OCI-LY1 (cell line): ENCODE data around the gene TICAM1.

Experiments used
- H2AFZ ChIP-seq: fragments of 200-600 bp; sonication (generic), shearing (Covaris generic); 2 replicates; pipeline ENCODE4 v1.6.0; 2014; ENCODE audit warnings: antibody characterized with exemption, mild to moderate bottlenecking, low read length
- H3F3A ChIP-seq: fragments of 200-600 bp; sonication (generic), shearing (Covaris generic); 2 replicates; pipeline ENCODE4 v1.6.0; 2014; ENCODE audit warnings: mild to moderate bottlenecking, antibody characterized with exemption, low read length, moderate library complexity; ENCODE audit not compliant: insufficient read depth
- H3K27ac ChIP-seq: fragments of 200-600 bp; sonication (generic); 2 replicates; pipeline ENCODE4 v1.5.1; 2014; ENCODE audit warnings: low read length, mixed run types, mild to moderate bottlenecking, low read depth; ENCODE audit not compliant: poor library complexity, severe bottlenecking
- H3K27me3 ChIP-seq: fragments of 200-600 bp; sonication (generic); 2 replicates; pipeline ENCODE4 v1.6.0; 2014; ENCODE audit warnings: antibody characterized with exemption, mild to moderate bottlenecking, low read length, moderate library complexity; ENCODE audit not compliant: insufficient read depth
- H3K36me3 ChIP-seq: fragments of 200-600 bp; sonication (generic); 2 replicates; pipeline ENCODE4 v1.6.1; 2014; ENCODE audit warnings: mild to moderate bottlenecking, antibody characterized with exemption, low read length, moderate library complexity, mixed read lengths; ENCODE audit not compliant: insufficient read depth
- H3K4me1 ChIP-seq: fragments of 200-600 bp; sonication (generic); 2 replicates; pipeline ENCODE4 v1.5.1; 2014; ENCODE audit warnings: mild to moderate bottlenecking, low read length, moderate library complexity; ENCODE audit not compliant: insufficient read depth, severe bottlenecking
- H3K4me2 ChIP-seq: fragments of 200-600 bp; sonication (generic), shearing (Covaris generic); 2 replicates; pipeline ENCODE4 v1.6.1; 2014; ENCODE audit warnings: low read length
- H3K4me3 ChIP-seq: fragments of 200-600 bp; sonication (generic); 2 replicates; pipeline ENCODE4 v1.5.1; 2014; ENCODE audit warnings: low read length, low read depth, mild to moderate bottlenecking, mixed read lengths; ENCODE audit not compliant: poor library complexity, severe bottlenecking
- H3K79me2 ChIP-seq: fragments of 200-600 bp; shearing (Covaris generic); 2 replicates; pipeline ENCODE4 v1.6.1; 2016; ENCODE audit warnings: mixed run types, low read length, mixed read lengths; ENCODE audit not compliant: insufficient read depth
- H3K9ac ChIP-seq: fragments of 200-600 bp; sonication (generic), shearing (Covaris generic); 2 replicates; pipeline ENCODE4 v1.6.1; 2014; ENCODE audit warnings: mild to moderate bottlenecking, low read length, mixed read lengths
- H3K9me2 ChIP-seq: fragments of 200-600 bp; sonication (generic), shearing (Covaris generic); 2 replicates; pipeline ENCODE4 v1.6.1; 2014; ENCODE audit warnings: low read depth, mild to moderate bottlenecking, low read length, mixed read lengths
- H3K9me3 ChIP-seq: fragments of 200-600 bp; shearing (Covaris generic); 2 replicates; pipeline ENCODE4 v1.6.1; 2014; ENCODE audit warnings: low read length, mixed read lengths
- H4K20me1 ChIP-seq: fragments of 200-600 bp; sonication (generic), shearing (Covaris generic); 2 replicates; pipeline ENCODE4 v1.6.0; 2016; ENCODE audit warnings: mild to moderate bottlenecking, low read length; ENCODE audit not compliant: insufficient read depth
- EZH2 ChIP-seq: fragments of 200-600 bp; sonication (generic), shearing (Covaris generic); IDR thresholded peaks from 2 replicates; pipeline ENCODE4 v1.8.0; 2017; ENCODE audit warnings: borderline replicate concordance, mixed run types, mild to moderate bottlenecking, antibody characterized with exemption, low read length, moderate library complexity, mixed read lengths
- TF ChIP-seq, protein P1 (sequence below): fragments of 200-600 bp; sonication (generic), shearing (Covaris generic); IDR thresholded peaks from 2 replicates; pipeline ENCODE4 v1.5.1; 2017; ENCODE audit warnings: mild to moderate bottlenecking, antibody characterized with exemption, low read length, moderate library complexity, mixed read lengths

TICAM1 gene

DNA sequence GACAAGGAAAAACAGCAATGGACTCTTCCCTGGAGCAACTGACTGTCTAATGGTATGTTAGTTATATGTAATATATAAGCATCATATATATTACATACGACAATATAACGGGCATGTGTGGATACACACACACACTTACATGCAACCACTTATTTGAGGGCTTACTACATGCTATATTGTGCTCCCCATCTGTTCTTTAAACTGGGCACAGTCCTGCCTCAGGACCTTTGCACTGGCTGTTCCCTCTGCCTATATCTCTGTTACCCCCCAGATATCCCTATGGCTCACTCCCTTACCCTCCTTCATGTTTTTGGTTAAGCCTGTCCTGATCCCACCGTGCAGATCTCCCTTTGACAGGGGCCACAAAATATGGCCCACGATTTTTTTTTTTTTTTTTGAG, 10.2 kb downstream of the TICAM1 start:
- no peaks in the 10 kb centered on the region for H3K9me2 ChIP-seq
- H3K9me3 ChIP-seq = no peaks in the 10 kb centered on the region
- no peak overlapping the region for H3K27ac ChIP-seq
- H3K36me3 ChIP-seq = peaks cover 19% of the 10 kb centered on the region
- no peaks in the 10 kb centered on the region for H4K20me1 ChIP-seq
- no peaks in the 10 kb centered on the region for H3K27me3 ChIP-seq
- H2AFZ ChIP-seq = no peak overlapping the region
- no peak overlapping the region for H3K4me2 ChIP-seq
- no peak overlapping the region for H3K9ac ChIP-seq
- H3K4me1 ChIP-seq = peaks cover 14% of the 10 kb centered on the region
- no peak for TF ChIP-seq EZH2
- TF ChIP-seq, protein P1, sequence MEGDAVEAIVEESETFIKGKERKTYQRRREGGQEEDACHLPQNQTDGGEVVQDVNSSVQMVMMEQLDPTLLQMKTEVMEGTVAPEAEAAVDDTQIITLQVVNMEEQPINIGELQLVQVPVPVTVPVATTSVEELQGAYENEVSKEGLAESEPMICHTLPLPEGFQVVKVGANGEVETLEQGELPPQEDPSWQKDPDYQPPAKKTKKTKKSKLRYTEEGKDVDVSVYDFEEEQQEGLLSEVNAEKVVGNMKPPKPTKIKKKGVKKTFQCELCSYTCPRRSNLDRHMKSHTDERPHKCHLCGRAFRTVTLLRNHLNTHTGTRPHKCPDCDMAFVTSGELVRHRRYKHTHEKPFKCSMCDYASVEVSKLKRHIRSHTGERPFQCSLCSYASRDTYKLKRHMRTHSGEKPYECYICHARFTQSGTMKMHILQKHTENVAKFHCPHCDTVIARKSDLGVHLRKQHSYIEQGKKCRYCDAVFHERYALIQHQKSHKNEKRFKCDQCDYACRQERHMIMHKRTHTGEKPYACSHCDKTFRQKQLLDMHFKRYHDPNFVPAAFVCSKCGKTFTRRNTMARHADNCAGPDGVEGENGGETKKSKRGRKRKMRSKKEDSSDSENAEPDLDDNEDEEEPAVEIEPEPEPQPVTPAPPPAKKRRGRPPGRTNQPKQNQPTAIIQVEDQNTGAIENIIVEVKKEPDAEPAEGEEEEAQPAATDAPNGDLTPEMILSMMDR = no peak
- no peak overlapping the region for H3K4me3 ChIP-seq
- H3K79me2 ChIP-seq = no peaks in the 10 kb centered on the region; the same call in 1 of the 2 replicates
- H3F3A ChIP-seq = no peaks in the 10 kb centered on the region

DNA sequence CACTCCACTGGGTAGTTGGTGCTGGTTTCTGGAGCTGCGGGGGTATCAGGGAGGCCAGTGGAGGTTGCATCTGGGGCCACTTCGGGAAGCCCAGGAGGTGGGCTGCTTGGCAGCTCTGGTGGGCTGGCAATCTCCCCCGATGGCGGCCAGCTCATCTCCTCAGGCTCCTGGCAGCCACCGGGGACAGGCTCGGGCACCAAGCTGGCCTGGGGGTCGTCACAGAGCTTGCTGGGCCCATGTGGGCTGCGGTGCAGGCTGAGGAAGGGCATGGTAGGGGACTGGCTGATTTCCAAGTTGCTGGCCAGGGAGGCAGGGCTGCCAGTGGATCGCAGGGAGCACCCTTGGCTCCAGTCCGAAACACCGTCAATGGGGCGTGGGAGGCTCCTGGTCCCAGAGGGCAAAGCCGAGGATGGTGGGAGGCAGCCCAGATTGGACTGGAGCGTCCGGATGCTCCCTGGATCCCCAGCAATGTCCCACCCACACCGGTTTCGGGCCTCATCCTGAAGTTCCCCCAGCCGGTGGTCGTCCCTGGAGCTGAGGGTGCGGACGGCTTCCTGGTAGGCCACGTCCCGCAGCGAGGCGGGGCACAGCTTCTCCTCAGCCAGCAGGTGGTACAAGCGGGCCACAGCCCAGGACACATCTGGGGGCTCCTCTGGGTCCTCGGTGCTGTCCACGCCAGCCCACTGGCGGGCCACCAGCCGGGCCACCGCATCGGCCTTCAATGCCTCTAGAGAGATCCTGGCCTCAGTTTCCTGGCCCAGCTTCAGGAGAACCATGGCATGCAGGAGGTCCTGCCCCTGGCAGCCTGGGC, 13.8 kb downstream of the TICAM1 start:
- no peak overlapping the region for H3K27ac ChIP-seq
- no peak overlapping the region for H3K4me2 ChIP-seq
- no peaks in the 10 kb centered on the region for H3K27me3 ChIP-seq
- H3K36me3 ChIP-seq = peaks cover 24% of the 10 kb centered on the region
- no peak overlapping the region for H3K4me3 ChIP-seq
- no peaks in the 10 kb centered on the region for H3F3A ChIP-seq
- no peak overlapping the region for H2AFZ ChIP-seq
- no peaks in the 10 kb centered on the region for H3K9me2 ChIP-seq
- H3K9me3 ChIP-seq = no peaks in the 10 kb centered on the region
- H4K20me1 ChIP-seq = no peaks in the 10 kb centered on the region
- peaks cover 25% of the 10 kb centered on the region for H3K4me1 ChIP-seq
- H3K9ac ChIP-seq = no peak overlapping the region
- TF ChIP-seq, protein P1 = no peak
- TF ChIP-seq EZH2 = no peak
- H3K79me2 ChIP-seq = no peaks in the 10 kb centered on the region

- Histone ChIP-seq H3K27me3 (no peaks in the 10 kb centered on the region), H3K9me2 (no peaks in the 10 kb centered on the region), H3K27ac (no peak overlapping the region), H3K4me2 (no peak overlapping the region), H3K36me3 (peaks cover 24% of the 10 kb centered on the region), H3K79me2 (no peaks in the 10 kb centered on the region), H4K20me1 (no peaks in the 10 kb centered on the region), H3K4me3 (no peak overlapping the region), H2AFZ (no peak overlapping the region), H3F3A (no peaks in the 10 kb centered on the region), H3K9ac (no peak overlapping the region), H3K9me3 (no peaks in the 10 kb centered on the region), H3K4me1 (peaks cover 19% of the 10 kb centered on the region)
- no peak for TF ChIP-seq EZH2
- TF ChIP-seq, protein P1 = no peak
Observed at GRCh38 chr19:4816950-4817278, 14.6 kb downstream of the TICAM1 start.
